ENCODE data around the gene REC114.

REC114 gene

GRCh38 chr15:73555080-73555479, 112.1 kb downstream of the REC114 start:
- TF ChIP-seq, protein P1, sequence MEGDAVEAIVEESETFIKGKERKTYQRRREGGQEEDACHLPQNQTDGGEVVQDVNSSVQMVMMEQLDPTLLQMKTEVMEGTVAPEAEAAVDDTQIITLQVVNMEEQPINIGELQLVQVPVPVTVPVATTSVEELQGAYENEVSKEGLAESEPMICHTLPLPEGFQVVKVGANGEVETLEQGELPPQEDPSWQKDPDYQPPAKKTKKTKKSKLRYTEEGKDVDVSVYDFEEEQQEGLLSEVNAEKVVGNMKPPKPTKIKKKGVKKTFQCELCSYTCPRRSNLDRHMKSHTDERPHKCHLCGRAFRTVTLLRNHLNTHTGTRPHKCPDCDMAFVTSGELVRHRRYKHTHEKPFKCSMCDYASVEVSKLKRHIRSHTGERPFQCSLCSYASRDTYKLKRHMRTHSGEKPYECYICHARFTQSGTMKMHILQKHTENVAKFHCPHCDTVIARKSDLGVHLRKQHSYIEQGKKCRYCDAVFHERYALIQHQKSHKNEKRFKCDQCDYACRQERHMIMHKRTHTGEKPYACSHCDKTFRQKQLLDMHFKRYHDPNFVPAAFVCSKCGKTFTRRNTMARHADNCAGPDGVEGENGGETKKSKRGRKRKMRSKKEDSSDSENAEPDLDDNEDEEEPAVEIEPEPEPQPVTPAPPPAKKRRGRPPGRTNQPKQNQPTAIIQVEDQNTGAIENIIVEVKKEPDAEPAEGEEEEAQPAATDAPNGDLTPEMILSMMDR (IDR thresholded peaks at IDR 0.05; ENCODE audit: control insufficient read depth, insufficient read depth, low read depth, low read length, missing control alignments), result no peak
- no peak for DNase-seq (ENCODE audit: low read depth)
- no peak overlapping the region for H3K4me3 ChIP-seq (ENCODE audit: control insufficient read depth, low read depth, low read length)

DNA sequence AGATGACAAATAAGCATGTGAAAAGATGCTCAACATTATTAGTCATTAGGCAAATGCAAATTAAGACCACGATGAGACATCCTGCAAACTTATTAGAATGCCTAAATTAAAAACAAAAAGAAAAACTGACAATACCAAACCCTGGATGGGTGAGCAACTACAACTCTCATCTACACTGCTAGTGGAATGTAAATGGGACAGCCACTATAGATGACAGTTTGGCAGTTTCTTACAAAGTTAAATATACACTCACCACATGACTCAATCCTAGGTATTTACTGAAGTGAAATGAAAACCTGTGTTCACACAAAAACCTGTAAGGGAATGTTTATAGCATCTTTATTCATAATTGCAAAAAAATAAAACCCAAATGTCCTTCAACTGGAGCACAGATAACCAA, 115.6 kb downstream of the REC114 start:
- DNase-seq (ENCODE audit: low read depth), result no peak
- no peak overlapping the region for H3K4me3 ChIP-seq (ENCODE audit: control insufficient read depth, low read depth, low read length)
- TF ChIP-seq, protein P1 (IDR thresholded peaks at IDR 0.05; ENCODE audit: control insufficient read depth, insufficient read depth, low read depth, low read length, missing control alignments), result no peak

DNA sequence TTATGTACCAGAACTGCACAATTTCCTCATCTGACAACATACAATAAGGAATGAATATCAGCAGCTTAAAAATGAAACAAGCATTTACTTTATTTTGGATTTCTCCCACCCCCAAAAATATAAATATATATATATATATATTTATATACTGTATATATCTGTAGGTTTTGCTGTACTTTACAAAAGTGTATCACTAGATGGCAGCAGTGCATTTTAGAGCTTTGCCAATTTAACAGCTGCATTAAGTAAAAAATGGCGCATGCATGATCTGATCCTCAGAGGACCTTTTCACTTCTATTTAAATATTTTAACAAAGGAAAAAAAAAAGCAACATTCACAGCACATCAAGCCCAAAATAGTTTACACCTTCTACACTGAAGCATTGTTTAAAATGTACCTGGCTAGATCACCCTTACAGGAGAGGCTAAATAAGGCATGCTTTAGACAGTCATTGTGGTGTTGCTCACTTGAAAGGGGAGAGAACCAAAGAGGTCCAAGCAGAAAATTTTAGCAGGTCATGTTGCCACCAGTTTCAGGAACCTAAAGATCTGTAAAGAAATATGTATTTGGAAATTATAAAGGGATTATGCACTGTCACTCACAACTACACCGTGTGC, 117.6 kb downstream of the REC114 start:
- H3K4me3 ChIP-seq (ENCODE audit: control insufficient read depth, low read depth, low read length), result no peak overlapping the region
- TF ChIP-seq, protein P1 (IDR thresholded peaks at IDR 0.05; ENCODE audit: control insufficient read depth, insufficient read depth, low read depth, low read length, missing control alignments), result peak; percentile 50
- peak; percentile 40 for DNase-seq (ENCODE audit: low read depth)

- no peak for DNase-seq (ENCODE audit: low read depth)
- TF ChIP-seq, protein P1 (IDR thresholded peaks at IDR 0.05; ENCODE audit: control insufficient read depth, insufficient read depth, low read depth, low read length, missing control alignments), result peak; percentile 29
- no peak overlapping the region for H3K4me3 ChIP-seq (ENCODE audit: control insufficient read depth, low read depth, low read length)
Observed at GRCh38 chr15:73564255-73564654, 121.3 kb downstream of the REC114 start.

DNA sequence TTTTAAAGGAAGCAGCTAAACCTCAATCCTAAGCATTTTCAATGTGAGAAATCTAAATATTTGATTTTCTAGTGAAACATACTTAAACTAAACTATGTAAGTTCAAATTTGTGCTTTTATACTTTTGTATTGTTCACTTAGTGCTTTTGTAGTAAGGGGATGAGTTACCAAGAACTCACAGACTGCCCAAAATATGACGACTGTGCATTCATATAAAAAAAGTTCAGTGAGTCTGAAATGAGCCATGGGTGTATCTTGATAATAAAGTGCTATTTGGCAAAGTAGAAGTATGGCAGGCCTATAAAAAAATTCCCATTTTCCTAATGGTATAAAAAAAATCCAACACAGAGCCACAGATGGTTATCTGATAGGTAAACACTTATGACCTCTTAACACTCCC, 124.1 kb downstream of the REC114 start:
- no peak for DNase-seq (ENCODE audit: low read depth)
- no peak overlapping the region for H3K4me3 ChIP-seq (ENCODE audit: control insufficient read depth, low read depth, low read length)
- TF ChIP-seq, protein P1 (IDR thresholded peaks at IDR 0.05; ENCODE audit: control insufficient read depth, insufficient read depth, low read depth, low read length, missing control alignments), result no peak

GRCh38 chr15:73568564-73569280, 125.8 kb downstream of the REC114 start:
- DNase-seq (ENCODE audit: low read depth), result no peak
- TF ChIP-seq, protein P1 (IDR thresholded peaks at IDR 0.05; ENCODE audit: control insufficient read depth, insufficient read depth, low read depth, low read length, missing control alignments), result no peak
- no peak overlapping the region for H3K4me3 ChIP-seq (ENCODE audit: control insufficient read depth, low read depth, low read length)

Data from AG09309 (cell line).